Activated CD4-positive, alpha-beta memory T cell treated with anti-CD3 and anti-CD28 coated beads for 36 hours (primary cell): ENCODE data around the gene ZNF74. TPM values are rescaled to one million over a fixed set of nuclear protein-coding genes. Genes with fewer than 3 reads are reported as not detected.
A peak's percentile ranks its signal among the peaks of the same experiment; 100 is the strongest.
"Not testable (repeated sequence)": the region's sequence is repeated elsewhere in the genome, so short reads cannot be mapped to it uniquely, and the experiment has no call there.

ENCODE experiments used
- CTCF ChIA-PET: fragments of 350-600 bp; sonication (Branson Sonifier 250); formaldehyde crosslinking; loops from one replicate; lab custom pipeline; 2021; ENCODE audit warnings: antibody characterized with exemption, inconsistent platforms; lab: Charles Lee
- POLR2A ChIA-PET: fragments of 350-600 bp; sonication (Branson Sonifier 250); formaldehyde crosslinking; loops from one replicate; lab custom pipeline; 2021; ENCODE audit warnings: antibody characterized with exemption; lab: Charles Lee
- DNase-seq: peaks from one replicate; pipeline ENCODE4 v3.0.0-alpha.2; 2020
- H3K27ac Mint-ChIP-seq: one replicate; pipeline ENCODE4 v1.8.0; 2021; ENCODE audit warnings: mixed read lengths
- H3K27me3 Mint-ChIP-seq: one replicate; pipeline ENCODE4 v1.8.0; 2021; ENCODE audit warnings: mixed read lengths
- H3K36me3 Mint-ChIP-seq: one replicate; pipeline ENCODE4 v1.8.0; 2021; ENCODE audit warnings: mixed read lengths
- H3K4me1 Mint-ChIP-seq: one replicate; pipeline ENCODE4 v1.8.0; 2021; ENCODE audit warnings: low read depth, mixed read lengths
- H3K4me3 Mint-ChIP-seq: one replicate; pipeline ENCODE4 v1.8.0; 2021; ENCODE audit warnings: mild to moderate bottlenecking, mixed read lengths
- H3K9me3 Mint-ChIP-seq: one replicate; pipeline ENCODE4 v1.8.0; 2021; ENCODE audit warnings: mixed read lengths
- intact Hi-C: fragments of 100-400 bp; cut with micrococcal nuclease; formaldehyde crosslinking; loops from one replicate; pipeline ENCODE4 v1.15.1; 2023
- total RNA-seq, 2 experiments: library from RNA; stranded (reverse); gene quantifications; one replicate each; pipeline ENCODE4 v1.2.3, GENCODE V29; 2021

Gene ZNF74
- 1 to 10 TPM; 6.8 to 9.0 TPM for total RNA-seq

DNA sequence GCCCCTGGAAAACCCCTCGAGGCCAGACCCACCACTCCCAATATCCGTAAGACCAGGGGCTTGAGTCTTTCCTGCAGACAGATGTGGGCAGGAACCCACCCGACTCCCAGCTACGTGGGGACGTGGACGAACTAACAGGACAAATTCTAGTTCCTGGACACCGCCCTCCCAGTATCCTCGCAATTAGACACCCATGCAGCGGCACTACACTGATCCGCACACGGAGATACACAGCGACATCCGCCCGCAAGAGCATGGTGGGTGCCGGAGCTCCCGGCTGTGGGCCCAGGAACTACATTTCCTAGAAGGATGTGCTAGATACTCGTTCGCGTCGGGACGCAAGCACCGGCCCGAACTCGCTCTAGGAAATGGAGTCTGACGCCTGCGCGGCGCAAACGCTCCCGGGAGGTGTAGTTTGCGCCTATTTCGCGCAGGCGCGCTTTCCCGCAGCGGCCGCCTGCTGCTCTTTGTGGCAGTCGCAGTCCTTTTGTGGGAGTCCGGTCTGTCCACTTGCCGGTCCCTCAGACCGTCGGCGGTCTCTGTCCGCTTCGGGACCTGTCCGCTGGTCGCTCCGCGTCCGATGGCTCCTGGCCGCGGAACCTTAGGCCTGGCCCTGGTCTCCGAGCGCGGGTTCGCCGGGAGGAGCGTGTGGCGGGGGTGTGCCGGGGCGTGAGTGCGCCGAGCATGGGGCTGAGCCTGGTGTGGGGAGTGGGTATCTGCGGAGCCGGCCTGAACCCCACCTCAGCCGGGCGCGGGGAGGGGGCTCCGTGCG, at the start of gene ZNF74:
TSS of gene ZNF74 (plus strand) at position 447 of the 772 bp plus-strand sequence. CDS start 478 bp downstream, outside the sequence.
- intact Hi-C loops: loop anchor here (5.0 kb wide), 1 partner anchor 372 kb away; the partner anchor contains the start of gene TANGO2
- Mint-ChIP-seq H3K4me3 (peak within 1 kb of the TSS; percentile 83), H3K27me3 (no peaks in the 10 kb centered on the region), H3K36me3 (no peaks in the 10 kb centered on the region), H3K9me3 (peaks cover 2% of the 10 kb centered on the region), H3K4me1 (peaks cover 22% of the 10 kb centered on the region), H3K27ac (peak within 1 kb of the TSS; percentile 85)
- ChIA-PET CTCF (interaction anchor here (1.0 to 1.4 kb wide), 2 partner anchors 24 to 76 kb away, joined by 3 to 6 read pairs; no protein-coding TSS in a partner anchor), POLR2A (interaction anchor here (0.9 kb wide), 1 partner anchor 11 kb away, joined by 5 read pairs; no protein-coding TSS in a partner anchor)
- DNase-seq: peak; percentile 89

DNA sequence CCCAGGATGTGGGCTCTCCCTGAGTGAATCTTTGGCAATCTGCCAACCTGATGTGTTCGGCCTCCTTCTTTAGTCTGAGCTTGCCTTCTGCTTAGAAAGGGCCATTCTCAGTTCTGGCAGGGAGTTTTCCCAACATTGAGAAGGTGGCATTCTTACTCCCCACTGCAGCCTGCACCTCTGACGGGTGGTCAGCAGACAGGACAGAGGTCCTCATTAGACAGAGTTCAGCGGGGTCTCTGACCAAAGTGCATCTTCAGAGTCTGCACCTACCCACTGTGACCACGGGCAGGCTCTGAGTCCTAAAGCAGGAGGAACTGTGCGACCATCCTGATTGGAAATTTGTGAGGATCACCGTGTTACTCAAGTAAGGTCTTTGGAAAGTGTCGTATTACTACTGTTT, 47.4 kb upstream of the ZNF74 start:
- POLR2A ChIA-PET, H3K4me3 Mint-ChIP-seq, H3K36me3 Mint-ChIP-seq, DNase-seq, H3K9me3 Mint-ChIP-seq, CTCF ChIA-PET, H3K27ac Mint-ChIP-seq, intact Hi-C loops, H3K4me1 Mint-ChIP-seq, H3K27me3 Mint-ChIP-seq: not testable (repeated sequence)

- CTCF ChIA-PET, H3K4me1 Mint-ChIP-seq, H3K27ac Mint-ChIP-seq, H3K4me3 Mint-ChIP-seq, H3K36me3 Mint-ChIP-seq, intact Hi-C loops, H3K9me3 Mint-ChIP-seq, POLR2A ChIA-PET, H3K27me3 Mint-ChIP-seq, DNase-seq: not testable (repeated sequence)
Observed at GRCh38 chr22:20352536-20352935, 41.4 kb upstream of the ZNF74 start.

- no peak overlapping the region for H3K4me3 Mint-ChIP-seq
- no peaks in the 10 kb centered on the region for H3K4me1 Mint-ChIP-seq
- H3K27ac Mint-ChIP-seq: no peak overlapping the region
- no peaks in the 10 kb centered on the region for H3K27me3 Mint-ChIP-seq
- no peaks in the 10 kb centered on the region for H3K9me3 Mint-ChIP-seq
- ChIA-PET POLR2A (no interaction called here), CTCF (no interaction called here)
- no peaks in the 10 kb centered on the region for H3K36me3 Mint-ChIP-seq
- intact Hi-C loops: no loop called here
- DNase-seq: no peak
Observed at GRCh38 chr22:20354238-20354975, 39.5 kb upstream of the ZNF74 start.

DNA sequence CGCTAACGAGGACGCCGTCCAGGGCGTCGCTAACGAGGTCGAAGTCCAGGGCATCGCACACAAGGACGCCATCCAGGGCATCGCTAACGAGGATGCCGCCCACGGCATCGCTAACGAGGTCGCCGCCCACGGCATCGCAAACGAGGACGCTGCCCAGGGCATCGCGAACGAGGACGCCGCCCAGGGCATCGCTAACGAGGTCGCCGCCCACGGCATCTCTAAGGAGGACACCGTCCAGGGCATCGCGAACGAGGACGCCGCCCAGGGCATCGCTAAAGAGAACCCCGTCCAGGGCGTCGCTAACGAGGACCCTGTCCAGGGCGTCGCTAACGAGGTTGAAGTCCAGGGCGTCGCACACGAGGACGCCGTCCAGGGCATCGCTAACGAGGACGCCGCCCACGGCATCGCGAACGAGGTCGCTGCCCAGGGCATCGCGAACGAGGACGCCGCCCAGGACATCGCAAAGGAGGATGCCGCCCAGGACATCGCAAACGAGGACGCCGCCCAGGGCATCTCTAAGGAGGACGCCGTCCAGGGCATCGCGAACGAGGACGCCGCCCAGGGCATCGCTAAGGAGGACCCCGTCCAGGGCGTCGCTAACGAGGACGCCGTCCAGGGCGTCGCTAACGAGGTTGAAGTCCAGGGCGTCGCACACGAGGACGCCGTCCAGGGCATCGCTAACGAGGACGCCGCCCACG, 37.9 kb upstream of the ZNF74 start:
- H3K4me3 Mint-ChIP-seq, CTCF ChIA-PET, H3K27me3 Mint-ChIP-seq, POLR2A ChIA-PET, H3K9me3 Mint-ChIP-seq, H3K36me3 Mint-ChIP-seq, DNase-seq, intact Hi-C loops, H3K27ac Mint-ChIP-seq, H3K4me1 Mint-ChIP-seq: not testable (repeated sequence)

DNA sequence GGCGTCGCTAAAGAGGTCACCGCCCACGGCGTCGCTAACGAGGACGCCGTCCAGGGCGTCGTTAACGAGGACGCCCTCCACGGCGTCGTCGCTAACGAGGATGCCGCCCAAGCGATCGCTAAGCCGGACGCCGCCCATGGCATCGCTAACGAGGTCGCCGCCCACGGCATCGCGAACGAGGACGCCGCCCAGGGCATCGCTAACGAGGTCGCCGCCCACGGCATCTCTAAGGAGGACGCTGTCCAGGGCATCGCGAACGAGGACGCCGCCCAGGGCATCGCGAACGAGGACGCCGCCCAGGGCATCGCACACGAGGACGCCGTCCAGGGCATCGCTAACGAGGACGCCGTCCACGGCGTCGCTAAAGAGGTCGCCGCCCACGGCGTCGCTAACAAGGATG, 37.0 kb upstream of the ZNF74 start:
- DNase-seq, H3K36me3 Mint-ChIP-seq, CTCF ChIA-PET, H3K9me3 Mint-ChIP-seq, H3K4me3 Mint-ChIP-seq, intact Hi-C loops, H3K4me1 Mint-ChIP-seq, H3K27me3 Mint-ChIP-seq, POLR2A ChIA-PET, H3K27ac Mint-ChIP-seq: not testable (repeated sequence)

- POLR2A ChIA-PET, H3K9me3 Mint-ChIP-seq, intact Hi-C loops: not testable (repeated sequence)
Observed at GRCh38 chr22:20357967-20358366, 36.0 kb upstream of the ZNF74 start.

DNA sequence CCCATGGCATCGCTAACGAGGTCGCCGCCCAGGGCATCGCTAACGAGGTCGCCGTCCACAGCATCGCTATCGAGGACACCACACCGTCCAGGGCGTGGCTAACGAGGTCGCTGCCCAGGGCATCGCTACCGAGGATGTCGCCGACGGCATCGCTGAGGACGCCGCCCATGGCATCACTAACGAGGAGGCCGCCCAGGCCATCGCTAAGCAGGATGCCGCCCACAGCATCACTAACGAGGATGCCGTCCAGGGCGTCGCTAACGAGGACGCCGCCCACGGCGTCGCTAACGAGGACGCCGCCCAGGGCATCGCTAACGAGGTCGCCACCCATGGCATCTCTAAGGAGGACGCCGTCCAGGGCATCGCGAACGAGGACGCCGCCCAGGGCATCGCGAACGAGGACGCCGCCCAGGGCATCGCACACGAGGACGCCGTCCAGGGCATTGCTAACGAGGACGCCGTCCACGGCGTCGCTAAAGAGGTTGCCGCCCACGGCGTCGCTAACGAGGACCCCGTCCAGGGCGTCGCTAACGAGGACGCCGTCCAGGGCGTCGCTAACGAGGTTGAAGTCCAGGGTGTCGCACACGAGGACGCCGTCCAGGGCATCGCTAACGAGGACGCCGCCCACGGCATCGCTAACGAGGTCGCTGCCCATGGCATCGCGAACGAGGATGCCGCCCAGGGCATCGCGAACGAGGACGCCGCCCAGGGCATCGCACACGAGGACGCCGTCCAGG, 35.3 kb upstream of the ZNF74 start:
- H3K9me3 Mint-ChIP-seq, intact Hi-C loops, H3K4me1 Mint-ChIP-seq, H3K27me3 Mint-ChIP-seq, H3K4me3 Mint-ChIP-seq, DNase-seq, H3K27ac Mint-ChIP-seq, CTCF ChIA-PET, H3K36me3 Mint-ChIP-seq, POLR2A ChIA-PET: not testable (repeated sequence)

More at GRCh38 chr22:20357967-20358366, 36.0 kb upstream of the ZNF74 start:
- H3K4me1 Mint-ChIP-seq, H3K36me3 Mint-ChIP-seq, DNase-seq, CTCF ChIA-PET, H3K4me3 Mint-ChIP-seq, H3K27me3 Mint-ChIP-seq, H3K27ac Mint-ChIP-seq: not testable (repeated sequence)

GRCh38 chr22:20360261-20360660, 33.7 kb upstream of the ZNF74 start:
- intact Hi-C loops, H3K36me3 Mint-ChIP-seq, CTCF ChIA-PET, H3K27ac Mint-ChIP-seq, H3K4me3 Mint-ChIP-seq, DNase-seq, H3K27me3 Mint-ChIP-seq, H3K9me3 Mint-ChIP-seq, POLR2A ChIA-PET, H3K4me1 Mint-ChIP-seq: not testable (repeated sequence)

GRCh38 chr22:20360866-20361751, 32.8 kb upstream of the ZNF74 start:
- H3K27me3 Mint-ChIP-seq: not testable (repeated sequence)

DNA sequence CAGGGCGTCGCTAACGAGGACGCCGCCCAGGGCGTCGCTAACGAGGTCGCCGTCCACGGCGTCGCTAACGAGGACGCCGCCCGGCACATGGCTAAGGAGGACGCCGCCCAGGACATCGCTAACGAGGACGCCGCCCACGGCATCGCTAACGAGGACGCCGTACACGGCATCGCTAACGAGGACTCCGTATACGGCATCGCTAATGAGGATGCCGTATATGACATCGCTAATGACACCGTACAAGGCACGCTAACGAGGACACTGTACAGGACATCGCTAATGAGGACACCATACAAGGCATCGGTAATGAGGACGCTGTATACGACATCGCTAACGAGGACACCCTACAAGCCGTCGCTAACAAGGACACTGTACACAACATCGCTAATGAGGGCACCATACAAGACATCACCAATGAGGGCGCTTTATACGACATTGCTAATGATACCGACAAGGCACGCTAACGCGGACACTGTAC, 32.2 kb upstream of the ZNF74 start:
- H3K27me3 Mint-ChIP-seq, H3K27ac Mint-ChIP-seq, H3K4me3 Mint-ChIP-seq, H3K9me3 Mint-ChIP-seq, H3K36me3 Mint-ChIP-seq, CTCF ChIA-PET, POLR2A ChIA-PET, H3K4me1 Mint-ChIP-seq, DNase-seq, intact Hi-C loops: not testable (repeated sequence)

More at GRCh38 chr22:20360866-20361751, 32.8 kb upstream of the ZNF74 start:
- DNase-seq, intact Hi-C loops, CTCF ChIA-PET, POLR2A ChIA-PET, H3K9me3 Mint-ChIP-seq, H3K36me3 Mint-ChIP-seq, H3K4me1 Mint-ChIP-seq, H3K4me3 Mint-ChIP-seq, H3K27ac Mint-ChIP-seq: not testable (repeated sequence)
